ENCODE measurements around the gene AP4S1. TPM values are rescaled to one million over a fixed set of nuclear protein-coding genes. Genes with fewer than 3 reads are reported as not detected.

Gene AP4S1
- total and polyA plus RNA-seq, 11 donors: 6.4 to 11.9 (median 8.6) TPM

DNA sequence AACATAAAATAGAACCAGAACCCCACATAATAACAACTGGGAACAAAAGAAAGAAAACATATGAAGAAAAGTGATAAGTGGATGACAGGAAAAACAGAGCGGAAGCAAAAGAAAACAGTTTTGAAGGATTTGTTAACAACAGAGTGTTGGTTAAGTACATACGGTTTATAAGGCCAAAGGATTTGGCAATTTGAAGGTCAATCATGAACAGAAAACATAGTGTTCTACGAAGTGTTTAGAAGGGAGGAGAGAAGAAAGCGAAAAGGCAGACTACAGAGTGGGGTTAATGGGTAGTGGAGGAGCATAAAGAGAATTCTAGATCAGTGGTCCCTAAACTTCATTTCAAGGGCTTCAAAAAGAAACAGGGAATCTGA is 3.9 kb upstream of the AP4S1 start:
- TF ChIP-seq POLR2A (IDR thresholded peaks at IDR 0.05): no peak
- TF ChIP-seq, protein P1, sequence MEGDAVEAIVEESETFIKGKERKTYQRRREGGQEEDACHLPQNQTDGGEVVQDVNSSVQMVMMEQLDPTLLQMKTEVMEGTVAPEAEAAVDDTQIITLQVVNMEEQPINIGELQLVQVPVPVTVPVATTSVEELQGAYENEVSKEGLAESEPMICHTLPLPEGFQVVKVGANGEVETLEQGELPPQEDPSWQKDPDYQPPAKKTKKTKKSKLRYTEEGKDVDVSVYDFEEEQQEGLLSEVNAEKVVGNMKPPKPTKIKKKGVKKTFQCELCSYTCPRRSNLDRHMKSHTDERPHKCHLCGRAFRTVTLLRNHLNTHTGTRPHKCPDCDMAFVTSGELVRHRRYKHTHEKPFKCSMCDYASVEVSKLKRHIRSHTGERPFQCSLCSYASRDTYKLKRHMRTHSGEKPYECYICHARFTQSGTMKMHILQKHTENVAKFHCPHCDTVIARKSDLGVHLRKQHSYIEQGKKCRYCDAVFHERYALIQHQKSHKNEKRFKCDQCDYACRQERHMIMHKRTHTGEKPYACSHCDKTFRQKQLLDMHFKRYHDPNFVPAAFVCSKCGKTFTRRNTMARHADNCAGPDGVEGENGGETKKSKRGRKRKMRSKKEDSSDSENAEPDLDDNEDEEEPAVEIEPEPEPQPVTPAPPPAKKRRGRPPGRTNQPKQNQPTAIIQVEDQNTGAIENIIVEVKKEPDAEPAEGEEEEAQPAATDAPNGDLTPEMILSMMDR (IDR thresholded peaks at IDR 0.05): no peak
- 79 to 89% (median 82%) methylated on average over 4 of the region's 4 CpGs for WGBS, 4 donors
- peaks cover 4 to 44% (median 23%) of the 10 kb centered on the region in 12 donors for H3K4me1 ChIP-seq
- peak overlapping the region in 2 of 12 donors; percentile 0 to 6 for H3K27ac ChIP-seq
- H3K36me3 ChIP-seq: peaks cover 0 to 24% (median 6%) of the 10 kb centered on the region in 9 donors
- intact Hi-C loops (cut with DNase I): no loop called here
- no peaks in the 10 kb centered on the region for H3K9me3 ChIP-seq
- ATAC-seq (no peak), DNase-seq (no peak)
- H3K27me3 ChIP-seq: no peaks in the 10 kb centered on the region
- no peak overlapping the region for H3K4me3 ChIP-seq

DNA sequence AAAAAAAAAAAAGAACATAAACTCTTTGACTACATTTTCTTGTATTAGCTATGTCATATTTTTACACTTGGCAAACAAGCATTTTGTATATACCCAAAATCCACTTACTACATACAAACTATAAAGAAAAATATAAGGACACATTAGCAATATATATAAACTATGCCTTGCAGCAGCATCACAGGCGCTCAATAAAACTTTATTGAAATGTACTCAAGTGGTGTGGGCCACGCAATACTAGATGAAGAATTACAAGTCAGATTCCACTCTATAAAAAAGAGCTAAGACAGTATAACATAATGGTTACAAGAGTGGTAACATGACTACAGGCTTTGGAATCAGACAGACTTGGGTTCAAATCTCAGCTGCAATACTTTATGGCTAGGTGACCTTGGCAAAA is 3.1 kb upstream of the AP4S1 start:
- Histone ChIP-seq H3K9me3 (no peaks in the 10 kb centered on the region), H3K4me3 (no peak overlapping the region), H3K27ac (no peak overlapping the region), H3K27me3 (no peaks in the 10 kb centered on the region), H3K36me3 (peaks cover 0 to 24% (median 6%) of the 10 kb centered on the region in 9 donors), H3K4me1 (peaks cover 4 to 47% (median 26%) of the 10 kb centered on the region in 12 donors)
- ATAC-seq (no peak), DNase-seq (no peak)
- TF ChIP-seq, protein P1 (IDR thresholded peaks at IDR 0.05): no peak
- TF ChIP-seq POLR2A (IDR thresholded peaks at IDR 0.05): no peak
- 70 to 99% (median 86%) methylated on average over 2 of the region's 2 CpGs for WGBS, 4 donors
- intact Hi-C loops (cut with DNase I): no loop called here

DNA sequence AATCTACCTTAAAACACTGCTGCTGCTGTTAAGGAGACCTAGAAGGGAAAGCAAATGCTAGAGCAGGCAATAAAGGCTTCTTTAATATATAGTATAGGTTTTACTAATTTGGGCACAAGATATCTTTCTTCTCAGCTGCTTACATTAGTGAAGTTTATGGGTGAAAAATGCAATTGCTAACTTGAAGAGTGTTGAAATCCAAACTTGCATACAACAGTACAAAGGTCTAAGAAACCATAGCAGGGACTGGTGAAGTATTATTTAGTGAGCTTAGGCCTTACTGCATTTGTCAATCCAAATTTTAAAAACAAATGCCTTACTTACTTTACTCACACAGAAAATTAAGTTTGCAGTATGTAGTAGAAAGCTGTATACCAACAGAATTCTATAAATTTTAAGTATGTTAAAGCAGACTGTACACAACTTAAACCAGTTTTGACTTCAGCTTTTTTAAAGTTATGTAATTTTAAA is 1.4 kb upstream of the AP4S1 start:
- Histone ChIP-seq H3K36me3 (peaks cover 0 to 18% (median 6%) of the 10 kb centered on the region in 9 donors), H3K27ac (peak overlapping the region in 4 of 12 donors; percentile 94 to 100 (median 98)), H3K9me3 (no peaks in the 10 kb centered on the region), H3K4me3 (peak overlapping the region in 9 of 12 donors; percentile 64 to 98 (median 96)), H3K4me1 (peaks cover 3 to 47% (median 28%) of the 10 kb centered on the region in 12 donors), H3K27me3 (no peaks in the 10 kb centered on the region)
- intact Hi-C loops (cut with DNase I): no loop called here
- ATAC-seq: no peak
- DNase-seq: no peak
- TF ChIP-seq, protein P1 (IDR thresholded peaks at IDR 0.05): no peak
- no peak for TF ChIP-seq POLR2A (IDR thresholded peaks at IDR 0.05)

DNA sequence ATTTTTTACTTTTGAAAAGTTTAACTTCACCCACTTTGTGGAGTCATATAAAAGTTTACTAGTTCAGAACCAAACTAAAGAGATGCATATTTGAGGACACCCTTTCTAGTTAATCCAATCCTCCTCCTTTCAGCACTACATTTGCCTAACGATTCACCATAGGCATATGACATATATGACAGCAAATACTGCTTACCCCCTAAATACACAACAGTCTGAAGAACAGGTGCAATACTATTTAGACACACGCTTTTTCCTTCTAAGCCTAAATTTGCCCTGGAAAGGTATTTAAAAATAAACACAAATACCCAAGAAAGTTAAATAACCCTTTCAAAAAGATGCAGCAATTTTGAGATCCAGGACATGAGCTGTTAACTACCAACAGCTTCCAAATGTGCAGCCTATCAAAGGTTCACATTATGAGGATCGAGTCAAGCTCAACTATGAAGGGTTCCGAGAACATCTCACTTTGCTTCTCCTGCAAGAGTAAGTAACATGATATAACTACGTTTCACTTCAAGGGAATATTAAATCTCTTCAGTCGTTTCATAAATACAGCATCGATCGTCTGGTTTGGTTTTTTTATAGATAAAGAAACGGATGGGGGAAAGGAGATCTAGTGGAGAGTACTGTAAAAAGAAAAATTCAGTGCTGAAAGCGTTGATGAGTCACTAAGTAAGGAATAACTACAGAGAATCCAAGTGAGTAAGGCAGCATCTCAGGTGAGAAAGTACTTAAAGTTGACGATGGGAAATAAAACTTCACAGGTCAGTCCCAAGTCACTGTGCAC is 677 bp upstream of the AP4S1 start:
- Histone ChIP-seq H3K4me1 (peaks cover 3 to 47% (median 28%) of the 10 kb centered on the region in 12 donors), H3K27me3 (no peaks in the 10 kb centered on the region), H3K36me3 (peaks cover 0 to 14% (median 6%) of the 10 kb centered on the region in 9 donors), H3K27ac (peak overlapping the region; percentile 87 to 100 (median 98)), H3K9me3 (no peaks in the 10 kb centered on the region), H3K4me3 (peak overlapping the region; percentile 64 to 99 (median 96))
- WGBS, 4 donors: 4 to 7% (median 5%) methylated on average over 11 of the region's 11 CpGs
- ATAC-seq (no peak), DNase-seq (no peak)
- TF ChIP-seq POLR2A (IDR thresholded peaks at IDR 0.05): no peak
- TF ChIP-seq, protein P1 (IDR thresholded peaks at IDR 0.05): no peak
- intact Hi-C loops (cut with DNase I): loop anchor here in 2 of 10 donors (5.0 kb wide), 2 partner anchors 42 to 43 kb away; no protein-coding TSS in a partner anchor
